ENCODE results near the gene NTRK3.

NTRK3 gene

GRCh38 chr15:88020806-88021205 lies 235.7 kb downstream of the NTRK3 start:
- peak; percentile 57 for DNase-seq

DNA sequence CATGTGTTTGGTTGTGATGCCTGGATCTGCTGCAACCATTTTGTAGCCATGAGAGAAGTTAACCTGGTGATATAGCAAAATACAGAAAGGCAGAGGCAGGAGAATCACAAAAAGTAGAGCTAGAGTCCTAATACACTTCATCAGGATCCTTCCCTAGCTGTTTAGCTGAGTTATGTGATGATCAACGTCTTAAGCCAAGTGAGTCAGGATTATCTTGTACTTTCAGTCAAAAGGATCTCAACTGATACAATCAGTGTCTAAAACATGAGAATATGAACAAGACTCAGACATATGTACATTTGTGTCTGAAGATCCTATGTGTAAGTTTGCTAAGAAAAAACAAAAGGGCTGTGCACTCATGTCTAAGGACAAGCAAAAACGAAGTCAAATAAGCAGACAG lies 236.9 kb downstream of the NTRK3 start:
- no peak for DNase-seq

DNA sequence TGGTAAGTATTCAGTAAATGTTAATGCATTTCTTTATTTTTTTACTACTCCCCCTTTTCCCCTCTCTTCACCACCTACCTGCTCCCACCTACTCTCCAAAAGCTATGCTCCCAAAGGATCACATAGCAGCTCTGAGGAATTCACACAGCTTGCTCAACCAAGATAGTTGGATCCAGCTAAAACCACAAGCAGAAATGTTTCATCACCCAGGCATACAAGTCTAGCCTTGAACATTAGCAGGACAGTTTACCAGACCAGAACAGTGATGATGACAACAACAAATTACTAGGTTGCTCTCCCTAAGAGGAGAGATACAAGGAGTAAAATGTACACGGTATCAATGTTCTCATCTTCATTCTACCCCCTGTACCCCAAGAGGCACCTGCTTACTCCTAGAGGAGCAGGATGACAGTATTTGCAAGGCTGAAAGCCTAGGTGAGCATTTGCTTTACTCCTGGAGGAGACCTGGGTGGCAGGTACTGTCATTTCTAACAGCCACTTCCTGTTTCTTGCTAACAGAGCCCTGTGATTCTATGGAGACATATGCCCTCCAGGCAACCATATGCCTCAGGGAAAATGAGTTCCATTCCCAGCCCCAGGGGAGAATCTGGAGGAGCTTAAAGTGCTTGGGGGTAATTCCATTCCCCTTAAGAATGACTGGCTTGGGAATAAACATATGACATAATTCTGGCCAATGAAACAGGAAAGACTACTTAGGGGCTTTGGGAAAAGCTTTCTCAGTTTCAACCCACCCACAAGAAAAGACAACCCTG lies 237.5 kb downstream of the NTRK3 start:
- peak; percentile 62 for DNase-seq

GRCh38 chr15:88017753-88018152 lies 238.8 kb downstream of the NTRK3 start:
- DNase-seq = no peak

GRCh38 chr15:88016406-88016805 lies 240.1 kb downstream of the NTRK3 start:
- no peak for DNase-seq

GRCh38 chr15:88015228-88015860 lies 241.2 kb downstream of the NTRK3 start:
- no peak for DNase-seq

DNA sequence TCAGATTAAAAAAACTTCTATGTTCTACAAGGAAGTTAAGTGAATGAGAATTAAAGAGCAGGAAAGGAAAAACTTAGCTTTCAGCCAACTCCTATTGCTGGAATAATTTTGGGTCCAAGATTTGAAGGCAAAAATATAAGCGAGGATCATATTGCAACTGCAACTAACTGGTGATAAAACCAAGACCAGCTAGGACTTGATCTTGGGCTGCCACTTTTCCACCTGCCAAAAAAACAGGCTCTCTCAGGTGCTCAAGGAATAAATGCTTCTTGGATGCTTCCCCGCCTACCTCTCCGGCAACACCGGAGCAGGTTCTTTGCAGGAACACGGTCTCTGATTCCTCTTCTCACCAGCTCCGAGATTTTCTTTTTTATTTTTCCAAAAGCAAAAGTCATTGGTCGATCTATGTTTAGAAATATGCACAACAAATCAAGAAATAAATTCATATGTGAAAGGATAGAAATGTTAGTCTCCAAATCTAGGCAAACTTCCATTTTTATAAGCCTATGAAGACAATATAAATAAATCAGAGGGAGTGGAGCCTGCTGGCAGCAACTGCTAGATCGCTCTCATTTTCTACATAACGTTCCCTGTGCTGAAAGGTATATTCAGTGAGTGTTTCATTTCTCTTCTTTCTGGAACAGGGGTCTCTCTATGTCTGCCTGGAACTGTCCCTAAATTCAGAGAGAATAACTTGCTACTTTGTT lies 241.9 kb downstream of the NTRK3 start:
- no peak for DNase-seq

- no peak for DNase-seq
These were observed 243.4 kb downstream of the NTRK3 start for GRCh38 chr15:88013111-88013510.

GRCh38 chr15:88012688-88013087 lies 243.9 kb downstream of the NTRK3 start:
- DNase-seq = no peak

GRCh38 chr15:88012233-88012632 lies 244.3 kb downstream of the NTRK3 start:
- DNase-seq = no peak

DNA sequence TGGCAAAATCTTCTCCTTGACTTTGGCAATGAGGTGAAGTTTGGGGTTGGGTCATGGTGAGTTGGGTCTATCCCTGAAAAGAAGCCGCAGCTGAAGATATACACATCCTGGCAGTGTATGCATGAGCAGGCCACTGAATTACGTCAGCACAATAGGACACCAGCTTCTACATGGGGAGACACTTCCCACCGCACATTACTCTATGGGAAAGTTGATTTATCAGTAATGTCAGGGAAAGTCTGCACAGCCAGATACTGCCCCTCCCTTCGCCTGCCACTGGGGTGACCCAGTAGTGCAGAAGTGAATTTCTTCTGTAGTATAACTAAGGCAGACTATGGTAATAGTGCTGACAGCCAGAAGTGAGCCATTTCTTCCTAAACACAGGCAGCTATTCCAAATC lies 245.0 kb downstream of the NTRK3 start:
- no peak for DNase-seq

GRCh38 chr15:88006146-88006545 lies 250.4 kb downstream of the NTRK3 start:
- DNase-seq = no peak

- DNase-seq = no peak
These were observed 252.1 kb downstream of the NTRK3 start for GRCh38 chr15:88004399-88004798.

- DNase-seq = no peak
These were observed 252.8 kb downstream of the NTRK3 start for GRCh38 chr15:88003541-88004327.

DNA sequence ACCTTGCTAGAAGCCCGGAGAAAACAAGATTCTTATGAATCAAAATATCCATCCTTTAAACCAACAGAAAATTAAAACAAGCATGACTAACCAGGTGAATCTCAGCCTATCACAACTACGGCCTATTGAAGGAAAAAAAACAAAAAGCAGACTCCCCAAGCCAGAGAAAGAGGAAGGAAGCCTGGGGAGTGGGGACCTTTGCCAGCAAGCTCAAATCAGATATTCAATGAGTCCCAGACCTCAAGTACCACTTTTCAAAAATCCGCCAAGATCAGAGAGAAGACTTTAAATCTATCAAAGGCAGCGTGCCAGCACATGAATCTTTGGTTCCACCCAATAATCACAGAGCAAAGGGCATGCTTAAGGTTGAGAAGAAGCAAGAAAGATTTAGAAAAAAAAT lies 253.8 kb downstream of the NTRK3 start:
- DNase-seq = no peak

GRCh38 chr15:87998630-87999029 lies 257.9 kb downstream of the NTRK3 start:
- DNase-seq = no peak

- peak; percentile 1 for DNase-seq
These were observed 269.8 kb downstream of the NTRK3 start for GRCh38 chr15:87986776-87987175.

DNA sequence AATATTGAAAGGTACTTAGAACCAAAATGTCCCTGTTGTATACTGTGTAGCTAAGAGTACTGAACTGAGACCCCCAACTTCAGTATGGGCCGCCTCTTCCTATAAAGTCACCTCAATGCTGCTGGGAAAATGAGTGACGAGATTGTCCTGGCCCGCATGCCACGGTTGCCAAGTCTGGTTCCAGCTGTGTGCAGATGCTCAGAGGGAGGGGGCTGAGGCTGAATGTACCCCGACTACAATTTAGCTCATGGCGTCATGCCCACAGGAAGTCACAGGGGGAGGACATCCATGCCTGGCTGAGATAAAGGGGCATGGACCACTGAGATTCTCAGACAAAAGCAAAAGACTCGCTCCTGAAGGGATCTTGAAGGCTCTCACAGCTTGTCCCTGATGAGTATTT lies 271.1 kb downstream of the NTRK3 start:
- peak; percentile 29 for DNase-seq

GRCh38 chr15:87981969-87982368 lies 274.6 kb downstream of the NTRK3 start:
- peak; percentile 20 for DNase-seq

DNA sequence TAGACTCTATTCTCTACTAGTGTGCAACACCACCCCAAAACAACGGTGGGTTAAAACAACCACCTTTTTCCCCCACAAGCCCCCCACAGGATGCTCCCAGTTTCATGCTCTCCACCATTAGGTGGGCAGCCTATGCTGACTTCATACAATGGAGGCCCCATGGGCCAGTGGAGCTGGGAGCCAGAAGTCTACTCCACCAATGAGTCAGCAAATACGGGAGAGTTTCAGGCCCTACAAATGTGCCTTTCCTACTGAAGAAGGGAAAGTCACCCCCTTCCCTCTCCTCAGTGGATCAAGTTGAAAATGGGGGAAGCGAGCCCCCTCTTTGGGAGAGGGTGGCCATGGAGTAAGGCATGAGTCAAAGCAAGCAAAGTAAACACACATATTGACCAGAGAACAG lies 278.6 kb downstream of the NTRK3 start:
- peak; percentile 11 for DNase-seq

DNA sequence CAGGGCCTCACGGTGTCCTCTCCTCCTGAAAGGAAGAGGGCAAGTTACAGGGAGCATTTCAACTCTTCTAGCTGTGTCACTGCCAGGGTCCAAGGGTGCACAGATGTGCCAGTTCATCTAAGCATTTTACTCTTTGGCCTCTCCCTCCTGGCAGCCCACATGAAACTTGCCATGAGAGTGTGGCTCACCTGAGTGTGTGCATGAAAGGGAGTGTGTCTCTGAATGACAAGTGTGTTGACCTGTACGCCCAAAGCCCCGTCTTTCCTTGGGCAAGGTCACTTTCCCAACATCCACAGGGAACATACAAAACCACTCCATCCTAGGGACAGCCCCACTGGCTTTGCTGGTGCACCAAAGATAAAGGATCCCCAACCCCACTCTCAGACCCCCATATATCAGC lies 280.0 kb downstream of the NTRK3 start:
- no peak for DNase-seq

- DNase-seq = peak; percentile 77
These were observed 282.9 kb downstream of the NTRK3 start for GRCh38 chr15:87973501-87974215.

DNA sequence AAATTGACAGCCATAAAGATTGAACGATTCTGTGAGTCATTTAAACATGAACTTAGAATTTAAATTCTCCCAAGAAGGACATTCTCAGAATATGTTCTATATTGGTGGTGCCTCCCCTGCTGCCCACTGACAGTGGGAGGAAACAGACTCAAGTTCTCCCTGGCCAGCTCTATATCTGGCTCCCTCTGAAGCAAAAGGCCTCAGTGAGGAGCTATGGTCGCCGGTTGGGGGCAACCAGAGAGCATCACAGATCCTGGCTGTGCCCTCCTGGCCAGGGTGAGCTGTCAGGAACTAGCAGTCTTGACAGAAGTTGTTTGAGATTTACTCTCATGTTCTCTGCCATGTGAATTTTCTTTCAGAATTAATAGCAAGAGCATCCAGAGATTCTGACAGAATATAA lies 285.5 kb downstream of the NTRK3 start:
- DNase-seq = no peak

Measured in islet precursor cell (in vitro differentiated cells).